Panc1 (cell line): Measurements from ENCODE around the gene ZNF609. TPM values are rescaled to one million over a fixed set of nuclear protein-coding genes. Genes with fewer than 3 reads are reported as not detected.

ENCODE experiments used
- ATAC-seq: fragments of 200-7000 bp; cut with Tn5 transposase; 2 replicates; pipeline ENCODE4 v1.9.1; 2020; ENCODE audit warnings: mild to moderate bottlenecking, moderate library complexity
- BruUV-seq: library from RNA; stranded (reverse); fragments of 400-500 nt; replicated peaks from 2 replicates; lab custom pipeline; 2021; lab: Mats Ljungman, UMichigan
- CTCF ChIA-PET: fragments of 300-600 bp; sonication (Branson Sonifier 250); formaldehyde crosslinking; loops from one replicate; lab custom pipeline; 2022; ENCODE audit warnings: antibody characterized with exemption; lab: Charles Lee
- POLR2A ChIA-PET: fragments of 300-600 bp; sonication (Branson Sonifier 250); formaldehyde crosslinking; loops from one replicate; lab custom pipeline; 2022; ENCODE audit warnings: antibody characterized with exemption; lab: Charles Lee
- DNase-seq: peaks from one replicate; pipeline ENCODE4 v3.0.0-alpha.2; 2010; ENCODE audit warnings: low read depth, low spot score
- H3K27ac ChIP-seq: 2 replicates; pipeline ENCODE4 v1.5.1; 2011; ENCODE audit warnings: mild to moderate bottlenecking, low read length, inconsistent platforms
- H3K27me3 ChIP-seq: fragments of 200-500 bp; sonication (Bioruptor generic); 2 replicates; pipeline ENCODE4 v1.6.0; 2014; ENCODE audit warnings: low read length, inconsistent platforms; ENCODE audit not compliant: control insufficient read depth, insufficient read depth
- H3K36me3 ChIP-seq: fragments of 200-500 bp; sonication (Bioruptor generic); 2 replicates; pipeline ENCODE4 v1.5.1; 2014; ENCODE audit warnings: inconsistent platforms, mild to moderate bottlenecking, low read length, moderate library complexity; ENCODE audit not compliant: control insufficient read depth, insufficient read depth
- H3K4me1 ChIP-seq: 2 replicates; pipeline ENCODE4 v1.5.1; 2011; ENCODE audit warnings: inconsistent platforms, mild to moderate bottlenecking, low read length, moderate library complexity; ENCODE audit not compliant: control insufficient read depth, insufficient read depth
- H3K4me3 ChIP-seq, 2 experiments: 2 replicates each; pipeline ENCODE4 v1.5.1; 2011 to 2012; ENCODE audit warnings: low read depth in 2 of 2, low read length in 2 of 2, mild to moderate bottlenecking in 2 of 2, inconsistent platforms in 1 of 2, moderate library complexity in 1 of 2
- H3K9me3 ChIP-seq: fragments of 200-500 bp; sonication (Bioruptor generic); 2 replicates; pipeline ENCODE4 v1.5.1; 2014; ENCODE audit warnings: low read depth, mild to moderate bottlenecking, inconsistent platforms, low read length, moderate library complexity; ENCODE audit not compliant: control insufficient read depth, insufficient read depth
- POLR2AphosphoS5 ChIP-seq: IDR thresholded peaks from 2 replicates; pipeline ENCODE4 v1.6.1; 2012; ENCODE audit warnings: mild to moderate bottlenecking, low read depth, low read length, moderate library complexity
- REST ChIP-seq, 2 experiments: IDR thresholded peaks; 2 replicates each; pipeline ENCODE4 v1.6.1; 2011 to 2012; ENCODE audit warnings: low read depth in 2 of 2, control low read depth in 1 of 2, low read length in 1 of 2, mild to moderate bottlenecking in 1 of 2, moderate library complexity in 1 of 2; ENCODE audit not compliant: insufficient read depth in 1 of 2
- SIN3A ChIP-seq: IDR thresholded peaks from 2 replicates; pipeline ENCODE4 v1.6.1; 2012; ENCODE audit warnings: low read depth, mild to moderate bottlenecking, low read length, moderate library complexity, borderline replicate concordance; ENCODE audit not compliant: insufficient read depth
- TCF7L2 ChIP-seq: IDR thresholded peaks from 2 replicates; pipeline ENCODE4 v1.6.1; 2011; ENCODE audit warnings: mild to moderate bottlenecking, low read depth, low read length, inconsistent platforms
- in situ Hi-C: cut with HindIII; loops from 2 replicates; pipeline ENCODE4 v1.10.0; 2016; ENCODE audit warnings: low sequenced_read_pairs, low pct_unique_long_range_greater_than_20kb
- intact Hi-C: fragments of 100-400 bp; cut with micrococcal nuclease; formaldehyde crosslinking; loops from one replicate; pipeline ENCODE4 v1.10.0; 2022; ENCODE audit not compliant: unreplicated experiment
- total RNA-seq: library from RNA; stranded (reverse); gene quantifications from one replicate; pipeline ENCODE4 v1.2.1, GENCODE V29; 2021; ENCODE audit not compliant: unreplicated experiment
- TF ChIP-seq, protein P1 (sequence below): fragments of 450-650 bp; IDR thresholded peaks from 2 replicates; pipeline ENCODE4 v1.5.1; 2017; ENCODE audit warnings: mild to moderate bottlenecking

ZNF609 gene
- total RNA-seq, 1 experiment from 2014 or later: 47.2 TPM

GRCh38 chr15:64665179-64665578 is 204.8 kb downstream of the ZNF609 start:
- no peak overlapping the region for H3K4me3 ChIP-seq
- ATAC-seq (no peak), DNase-seq (no peak)
- no peaks in the 10 kb centered on the region for H3K9me3 ChIP-seq
- CTCF ChIA-PET: no interaction called here
- POLR2A ChIA-PET: no interaction called here
- no peaks in the 10 kb centered on the region for H3K4me1 ChIP-seq
- no TSS peak for BruUV-seq
- intact Hi-C loops: no loop called here
- TF ChIP-seq POLR2AphosphoS5: no peak
- TF ChIP-seq REST (IDR thresholded peaks at IDR 0.05; ENCODE audit: insufficient read depth in 1 of 2, low read depth in 2 of 2, low read length in 1 of 2): no peak
- TF ChIP-seq, protein P1, sequence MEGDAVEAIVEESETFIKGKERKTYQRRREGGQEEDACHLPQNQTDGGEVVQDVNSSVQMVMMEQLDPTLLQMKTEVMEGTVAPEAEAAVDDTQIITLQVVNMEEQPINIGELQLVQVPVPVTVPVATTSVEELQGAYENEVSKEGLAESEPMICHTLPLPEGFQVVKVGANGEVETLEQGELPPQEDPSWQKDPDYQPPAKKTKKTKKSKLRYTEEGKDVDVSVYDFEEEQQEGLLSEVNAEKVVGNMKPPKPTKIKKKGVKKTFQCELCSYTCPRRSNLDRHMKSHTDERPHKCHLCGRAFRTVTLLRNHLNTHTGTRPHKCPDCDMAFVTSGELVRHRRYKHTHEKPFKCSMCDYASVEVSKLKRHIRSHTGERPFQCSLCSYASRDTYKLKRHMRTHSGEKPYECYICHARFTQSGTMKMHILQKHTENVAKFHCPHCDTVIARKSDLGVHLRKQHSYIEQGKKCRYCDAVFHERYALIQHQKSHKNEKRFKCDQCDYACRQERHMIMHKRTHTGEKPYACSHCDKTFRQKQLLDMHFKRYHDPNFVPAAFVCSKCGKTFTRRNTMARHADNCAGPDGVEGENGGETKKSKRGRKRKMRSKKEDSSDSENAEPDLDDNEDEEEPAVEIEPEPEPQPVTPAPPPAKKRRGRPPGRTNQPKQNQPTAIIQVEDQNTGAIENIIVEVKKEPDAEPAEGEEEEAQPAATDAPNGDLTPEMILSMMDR: no peak
- no peak for TF ChIP-seq SIN3A
- TF ChIP-seq TCF7L2: no peak
- in situ Hi-C loops: no loop called here
- no peak overlapping the region for H3K27ac ChIP-seq
- no peaks in the 10 kb centered on the region for H3K27me3 ChIP-seq
- H3K36me3 ChIP-seq: no peaks in the 10 kb centered on the region

DNA sequence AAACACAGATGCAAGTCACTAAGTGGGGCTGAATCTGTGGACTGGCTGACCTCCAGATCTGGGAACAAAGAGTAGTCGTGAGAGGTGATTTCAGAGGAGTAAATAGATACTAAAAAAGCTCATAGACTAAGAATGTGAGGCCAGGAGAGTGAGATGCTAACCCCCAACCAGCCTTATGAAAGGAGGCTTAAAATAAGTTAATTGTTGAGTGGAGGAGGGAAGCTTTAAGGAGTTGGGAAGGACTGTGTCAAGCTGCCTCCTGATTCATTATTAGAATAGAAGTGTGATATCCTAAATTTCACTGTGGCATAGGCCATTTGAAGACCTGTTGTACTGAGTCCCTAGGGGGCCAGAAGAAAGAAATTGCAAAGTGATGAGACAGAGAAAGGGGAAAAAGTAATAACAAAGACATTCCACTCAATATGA is 207.4 kb downstream of the ZNF609 start:
- no peak for ATAC-seq
- H3K27me3 ChIP-seq: no peaks in the 10 kb centered on the region
- in situ Hi-C loops: no loop called here
- DNase-seq: no peak
- no peak overlapping the region for H3K4me3 ChIP-seq
- POLR2A ChIA-PET: no interaction called here
- H3K9me3 ChIP-seq: no peaks in the 10 kb centered on the region
- TF ChIP-seq POLR2AphosphoS5 (no peak), SIN3A (no peak), REST (IDR thresholded peaks at IDR 0.05; ENCODE audit: insufficient read depth in 1 of 2, low read depth in 2 of 2, low read length in 1 of 2) (no peak), TCF7L2 (no peak)
- TF ChIP-seq, protein P1: no peak
- BruUV-seq: no TSS peak
- H3K36me3 ChIP-seq: no peaks in the 10 kb centered on the region
- CTCF ChIA-PET: interaction anchor here (0.5 kb wide), 1 partner anchor 253 kb away, joined by 3 read pairs; no protein-coding TSS in a partner anchor
- no peak overlapping the region for H3K27ac ChIP-seq
- H3K4me1 ChIP-seq: no peaks in the 10 kb centered on the region
- intact Hi-C loops: no loop called here
